CD4-positive, alpha-beta T cell treated with Interleukin-6 for 4 hours (primary cell): ENCODE results near the gene COL20A1.
"Not testable (repeated sequence)": the region's sequence is repeated elsewhere in the genome, so short reads cannot be mapped to it uniquely, and the experiment has no call there.

Source experiments
- DNase-seq: peaks from one replicate; pipeline ENCODE4 v3.0.0-alpha.2; 2020; ENCODE audit warnings: mixed read lengths

The COL20A1 gene

GRCh38 chr20:63335711-63336110 is 42.7 kb downstream of the COL20A1 start:
- DNase-seq = no peak

GRCh38 chr20:63336232-63336752 is 43.3 kb downstream of the COL20A1 start:
- DNase-seq = no peak

GRCh38 chr20:63337786-63338420 is 44.9 kb downstream of the COL20A1 start:
- DNase-seq = no peak

- DNase-seq = not testable (repeated sequence)
These were observed 46.4 kb downstream of the COL20A1 start for GRCh38 chr20:63339154-63340094.

GRCh38 chr20:63340158-63340688 is 47.2 kb downstream of the COL20A1 start:
- DNase-seq = not testable (repeated sequence)

GRCh38 chr20:63342561-63343459 is 49.8 kb downstream of the COL20A1 start:
- no peak for DNase-seq

- DNase-seq = no peak
These were observed 50.8 kb downstream of the COL20A1 start for GRCh38 chr20:63343460-63344445.

GRCh38 chr20:63344616-63345327 is 51.8 kb downstream of the COL20A1 start:
- no peak for DNase-seq

GRCh38 chr20:63345328-63346100 is 52.5 kb downstream of the COL20A1 start:
- DNase-seq = no peak

GRCh38 chr20:63346131-63347080 is 53.4 kb downstream of the COL20A1 start:
- DNase-seq = no peak

GRCh38 chr20:63347081-63347741 is 54.2 kb downstream of the COL20A1 start:
- no peak for DNase-seq

- no peak for DNase-seq
These were observed 55.2 kb downstream of the COL20A1 start for GRCh38 chr20:63347950-63348827.

GRCh38 chr20:63348828-63349515 is 56.0 kb downstream of the COL20A1 start:
- DNase-seq = no peak

- no peak for DNase-seq
These were observed 56.5 kb downstream of the COL20A1 start for GRCh38 chr20:63349516-63349895.

GRCh38 chr20:63350196-63350595 is 57.2 kb downstream of the COL20A1 start:
- DNase-seq = no peak
